ENCODE results near the gene PIK3R2. TPM values are rescaled to one million over a fixed set of nuclear protein-coding genes. Genes with fewer than 3 reads are reported as not detected.
A peak's percentile ranks its signal among the peaks of the same experiment; 100 is the strongest.

Gene PIK3R2
- total and polyA plus RNA-seq, 2 experiments from 2014 or later, result 1.5 to 29.2 TPM

DNA sequence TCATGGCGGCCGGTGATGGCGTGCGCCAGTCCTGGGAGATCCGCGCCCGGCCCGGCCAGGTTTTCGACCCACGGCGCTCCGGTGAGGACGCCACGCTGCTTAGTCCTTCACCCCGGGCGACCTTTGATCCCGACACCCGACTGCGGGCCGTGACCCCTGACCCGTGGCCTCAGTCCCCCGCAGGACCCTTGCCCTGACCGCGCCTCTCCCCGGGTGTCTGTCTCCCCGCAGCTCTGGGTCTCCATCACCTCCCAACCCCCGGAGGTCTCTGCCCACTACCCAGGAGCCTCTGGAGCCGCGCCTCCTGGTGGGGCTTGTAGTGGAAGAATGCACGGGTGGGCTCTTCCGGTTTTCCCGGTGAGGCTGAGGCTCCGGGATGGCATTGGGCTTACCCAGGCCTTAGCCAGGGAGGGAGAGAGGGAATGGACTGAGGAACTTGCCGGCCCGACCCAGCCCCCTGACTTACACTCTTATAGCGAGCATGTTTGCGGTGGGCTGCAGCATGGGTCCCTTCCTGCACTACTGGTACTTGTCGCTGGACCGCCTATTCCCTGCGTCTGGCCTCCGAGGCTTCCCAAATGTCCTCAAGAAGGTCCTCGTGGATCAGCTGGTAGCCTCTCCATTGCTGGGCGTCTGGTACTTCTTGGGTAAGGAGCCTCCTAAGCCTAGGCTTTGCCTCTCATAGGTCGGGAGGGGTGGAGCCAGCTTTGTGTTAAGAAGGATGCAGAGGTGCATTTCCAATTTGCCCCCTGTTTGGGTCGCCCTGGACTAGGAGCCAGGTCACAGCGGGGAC lies 40.6 kb downstream of the PIK3R2 start:
- no peaks in the 10 kb centered on the region for H4K20me1 ChIP-seq (ENCODE audit: insufficient read depth)
- peaks cover 11% of the 10 kb centered on the region for H3F3A ChIP-seq (ENCODE audit: insufficient read depth)
- in situ Hi-C loops (cut with MboI), result no loop called here
- H3K4me3 ChIP-seq, result peak overlapping the region; percentile 86
- no peaks in the 10 kb centered on the region for H3K36me3 ChIP-seq (ENCODE audit: low read depth)
- no peaks in the 10 kb centered on the region for H3K27me3 ChIP-seq (replicated peaks; ENCODE audit: insufficient read depth)
- peak overlapping the region; percentile 86 for H3K9ac ChIP-seq
- no peaks in the 10 kb centered on the region for H3K9me2 ChIP-seq (ENCODE audit: insufficient read depth)
- no peaks in the 10 kb centered on the region for H3K9me3 ChIP-seq (ENCODE audit: low read depth)
- H3K4me2 ChIP-seq (ENCODE audit: unreplicated experiment), result peak overlapping the region; percentile 94
- DNase-seq, result peak; percentile 51
- WGBS, 2 experiments (ENCODE audit: low coverage in 1 of 2, low lambda C conversion rate in 2 of 2, missing lambda C conversion rate in 2 of 2), result 5% methylated on average over 40 to 44 of the region's 46 CpGs
- peaks cover 5% of the 10 kb centered on the region; the same call in 1 of the 2 replicates for H3K4me1 ChIP-seq (ENCODE audit: insufficient read depth)
- TF ChIP-seq EZH2 (IDR thresholded peaks at IDR 0.05; ENCODE audit: insufficient read depth, poor library complexity, severe bottlenecking) (no peak), EZH2phosphoT487 (IDR thresholded peaks at IDR 0.05; ENCODE audit: insufficient read depth, low read depth) (no peak)
- peak overlapping the region; percentile 66 for H3K27ac ChIP-seq
- H2AFZ ChIP-seq, result peak overlapping the region; percentile 73
- H3K79me2 ChIP-seq (ENCODE audit: insufficient read depth), result no peaks in the 10 kb centered on the region

DNA sequence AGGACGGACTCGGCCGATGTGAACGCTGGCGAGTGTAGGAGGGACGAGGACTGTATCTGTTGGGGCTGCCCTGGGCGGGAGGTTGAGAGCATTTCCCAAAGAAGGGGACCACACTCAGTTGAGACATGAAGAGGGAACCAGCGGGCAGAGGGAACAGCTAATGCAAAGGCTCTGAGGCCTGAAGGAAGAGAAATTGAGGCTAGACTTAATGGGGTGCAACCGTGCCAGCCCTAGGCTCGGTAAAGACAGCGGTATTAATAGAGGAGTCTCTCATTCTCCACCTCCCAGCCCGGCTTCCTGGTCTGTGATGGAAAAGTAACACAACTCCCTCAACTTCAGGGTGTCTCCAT lies 41.2 kb downstream of the PIK3R2 start:
- DNase-seq, result peak; percentile 20
- no peaks in the 10 kb centered on the region for H3K36me3 ChIP-seq (ENCODE audit: low read depth)
- no peaks in the 10 kb centered on the region for H3K79me2 ChIP-seq (ENCODE audit: insufficient read depth)
- H3K4me1 ChIP-seq (ENCODE audit: insufficient read depth), result peaks cover 5% of the 10 kb centered on the region; the same call in 1 of the 2 replicates
- peak overlapping the region; percentile 86 for H3K9ac ChIP-seq
- H4K20me1 ChIP-seq (ENCODE audit: insufficient read depth), result no peaks in the 10 kb centered on the region
- no peaks in the 10 kb centered on the region for H3K9me3 ChIP-seq (ENCODE audit: low read depth)
- H3K9me2 ChIP-seq (ENCODE audit: insufficient read depth), result no peaks in the 10 kb centered on the region
- in situ Hi-C loops (cut with MboI), result no loop called here
- TF ChIP-seq EZH2phosphoT487 (IDR thresholded peaks at IDR 0.05; ENCODE audit: insufficient read depth, low read depth) (no peak), EZH2 (IDR thresholded peaks at IDR 0.05; ENCODE audit: insufficient read depth, poor library complexity, severe bottlenecking) (no peak)
- 39 to 41% methylated on average over 12 of the region's 12 CpGs for WGBS, 2 experiments (ENCODE audit: low coverage in 1 of 2, low lambda C conversion rate in 2 of 2, missing lambda C conversion rate in 2 of 2)
- H3K4me2 ChIP-seq (ENCODE audit: unreplicated experiment), result peak overlapping the region; percentile 94
- H2AFZ ChIP-seq, result peak overlapping the region; percentile 73
- H3K4me3 ChIP-seq, result peak overlapping the region; percentile 86
- peaks cover 11% of the 10 kb centered on the region for H3F3A ChIP-seq (ENCODE audit: insufficient read depth)
- no peak overlapping the region for H3K27ac ChIP-seq
- H3K27me3 ChIP-seq (replicated peaks; ENCODE audit: insufficient read depth), result no peaks in the 10 kb centered on the region

DNA sequence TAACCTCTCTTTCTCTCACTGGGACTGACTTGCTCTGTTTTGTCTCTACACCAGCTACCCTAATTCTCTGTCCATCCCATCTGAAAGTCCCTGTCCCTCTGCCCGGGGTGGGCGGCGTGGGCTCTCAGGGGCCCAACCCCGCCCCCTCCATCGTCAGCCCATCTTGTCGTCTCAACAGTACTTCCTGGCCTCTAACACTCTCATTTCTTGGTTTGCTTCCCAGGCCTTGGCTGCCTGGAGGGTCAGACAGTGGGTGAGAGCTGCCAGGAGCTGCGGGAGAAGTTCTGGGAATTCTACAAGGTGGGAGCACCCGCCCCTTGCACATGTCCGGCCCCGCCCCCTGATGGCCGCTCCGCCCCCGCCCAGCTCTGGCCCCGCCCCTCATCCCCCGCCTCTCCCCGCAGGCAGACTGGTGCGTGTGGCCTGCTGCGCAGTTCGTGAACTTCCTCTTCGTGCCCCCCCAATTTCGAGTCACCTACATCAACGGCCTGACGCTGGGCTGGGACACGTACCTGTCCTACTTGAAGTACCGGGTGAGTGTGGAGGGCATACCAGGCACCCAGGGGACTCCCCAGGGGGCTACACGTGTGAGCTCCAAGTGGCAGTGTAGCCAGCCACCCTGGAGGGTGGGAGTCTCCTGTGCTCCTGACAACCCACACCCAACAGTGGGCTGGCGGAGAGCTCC lies 41.7 kb downstream of the PIK3R2 start:
- peak overlapping the region; percentile 43 for H2AFZ ChIP-seq
- no peaks in the 10 kb centered on the region for H4K20me1 ChIP-seq (ENCODE audit: insufficient read depth)
- 49 to 54% methylated on average over 19 to 27 of the region's 27 CpGs for WGBS, 2 experiments (ENCODE audit: low coverage in 1 of 2, low lambda C conversion rate in 2 of 2, missing lambda C conversion rate in 2 of 2)
- H3K79me2 ChIP-seq (ENCODE audit: insufficient read depth), result no peaks in the 10 kb centered on the region
- peaks cover 11% of the 10 kb centered on the region for H3F3A ChIP-seq (ENCODE audit: insufficient read depth)
- no peak overlapping the region for H3K9ac ChIP-seq
- no peaks in the 10 kb centered on the region for H3K27me3 ChIP-seq (replicated peaks; ENCODE audit: insufficient read depth)
- peaks cover 5% of the 10 kb centered on the region; the same call in 1 of the 2 replicates for H3K4me1 ChIP-seq (ENCODE audit: insufficient read depth)
- in situ Hi-C loops (cut with MboI), result no loop called here
- no peaks in the 10 kb centered on the region for H3K9me3 ChIP-seq (ENCODE audit: low read depth)
- H3K9me2 ChIP-seq (ENCODE audit: insufficient read depth), result no peaks in the 10 kb centered on the region
- H3K4me2 ChIP-seq (ENCODE audit: unreplicated experiment), result no peak overlapping the region
- TF ChIP-seq EZH2phosphoT487 (IDR thresholded peaks at IDR 0.05; ENCODE audit: insufficient read depth, low read depth), result no peak
- no peak for TF ChIP-seq EZH2 (IDR thresholded peaks at IDR 0.05; ENCODE audit: insufficient read depth, poor library complexity, severe bottlenecking)
- 0 out of 2 replicates have a peak overlapping the region, but pooled peaks have one; percentile 86 for H3K4me3 ChIP-seq
- H3K27ac ChIP-seq, result no peak overlapping the region
- peak; percentile 60 for DNase-seq
- no peaks in the 10 kb centered on the region for H3K36me3 ChIP-seq (ENCODE audit: low read depth)

DNA sequence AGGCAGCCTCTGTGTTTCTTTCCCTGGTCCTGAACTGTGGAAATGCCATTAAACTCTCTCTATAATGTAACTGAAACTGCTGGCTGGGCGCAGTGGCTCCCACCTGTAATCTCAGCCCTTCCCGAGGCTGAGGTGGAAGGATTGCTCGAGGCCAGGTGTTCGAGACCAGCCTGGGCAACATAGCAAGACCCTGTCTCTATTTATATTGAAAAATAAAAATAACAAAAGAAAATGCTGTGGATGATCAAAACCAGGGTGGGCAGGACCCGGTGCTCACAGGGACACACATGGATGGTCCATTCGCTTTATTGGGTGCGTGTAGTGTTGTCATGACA lies 43.5 kb downstream of the PIK3R2 start:
- Histone ChIP-seq H3K4me3 (no peak overlapping the region), H3K4me1 (ENCODE audit: insufficient read depth) (peaks cover 5% of the 10 kb centered on the region; the same call in 1 of the 2 replicates), H3F3A (ENCODE audit: insufficient read depth) (peaks cover 10% of the 10 kb centered on the region), H3K9me3 (ENCODE audit: low read depth) (no peaks in the 10 kb centered on the region), H3K4me2 (ENCODE audit: unreplicated experiment) (no peak overlapping the region), H3K9me2 (ENCODE audit: insufficient read depth) (no peaks in the 10 kb centered on the region), H3K36me3 (ENCODE audit: low read depth) (no peaks in the 10 kb centered on the region), H3K9ac (no peak overlapping the region), H3K27me3 (replicated peaks; ENCODE audit: insufficient read depth) (no peaks in the 10 kb centered on the region), H3K27ac (no peak overlapping the region), H2AFZ (no peak overlapping the region), H3K79me2 (ENCODE audit: insufficient read depth) (no peaks in the 10 kb centered on the region), H4K20me1 (ENCODE audit: insufficient read depth) (no peaks in the 10 kb centered on the region)
- WGBS, 2 experiments (ENCODE audit: low coverage in 1 of 2, low lambda C conversion rate in 2 of 2, missing lambda C conversion rate in 2 of 2), result 74 to 76% methylated on average over 7 of the region's 7 CpGs
- TF ChIP-seq EZH2 (IDR thresholded peaks at IDR 0.05; ENCODE audit: insufficient read depth, poor library complexity, severe bottlenecking), result no peak
- no peak for TF ChIP-seq EZH2phosphoT487 (IDR thresholded peaks at IDR 0.05; ENCODE audit: insufficient read depth, low read depth)
- no peak for DNase-seq
- in situ Hi-C loops (cut with MboI), result no loop called here
